Measurements from ENCODE around the gene CPT1B. TPM values are rescaled to one million over a fixed set of nuclear protein-coding genes. Genes with fewer than 3 reads are reported as not detected.

CPT1B gene
- total RNA-seq, 2 experiments from 2014 or later, result 59.1 to 68.3 TPM

GRCh38 chr22:50612528-50613221 is 34.4 kb upstream of the CPT1B start:
- no peaks in the 10 kb centered on the region for H3K36me3 Mint-ChIP-seq (ENCODE audit: low read depth)
- Histone ChIP-seq H3K4me1 (ENCODE audit: insufficient read depth, low read length) (peaks cover 4% of the 10 kb centered on the region), H3K36me3 (ENCODE audit: insufficient read depth, low read length) (no peaks in the 10 kb centered on the region), H3K4me3 (ENCODE audit: low read length) (no peak overlapping the region), H3K27ac (ENCODE audit: low read depth in 1 of 2, low read length in 2 of 2) (no peak overlapping the region), H3K9me3 (ENCODE audit: control insufficient read depth in 1 of 2, insufficient read depth in 1 of 2, low read length in 2 of 2) (no peaks in the 10 kb centered on the region), H3K27me3 (ENCODE audit: control insufficient read depth in 1 of 2, insufficient read depth in 2 of 2, low read length in 2 of 2) (peaks cover 0 to 5% of the 10 kb centered on the region in 2 experiments)
- H3K4me3 Mint-ChIP-seq, result no peak overlapping the region
- intact Hi-C loops (cut with DNase I, micrococcal nuclease), result loop anchor here in 1 of 2 experiments (10.0 kb wide), 1 partner anchor 338 kb away; the partner anchor contains the start of gene MAPK11
- peak; percentile 32 for ATAC-seq (ENCODE audit: poor library complexity)
- TF ChIP-seq, protein P1, sequence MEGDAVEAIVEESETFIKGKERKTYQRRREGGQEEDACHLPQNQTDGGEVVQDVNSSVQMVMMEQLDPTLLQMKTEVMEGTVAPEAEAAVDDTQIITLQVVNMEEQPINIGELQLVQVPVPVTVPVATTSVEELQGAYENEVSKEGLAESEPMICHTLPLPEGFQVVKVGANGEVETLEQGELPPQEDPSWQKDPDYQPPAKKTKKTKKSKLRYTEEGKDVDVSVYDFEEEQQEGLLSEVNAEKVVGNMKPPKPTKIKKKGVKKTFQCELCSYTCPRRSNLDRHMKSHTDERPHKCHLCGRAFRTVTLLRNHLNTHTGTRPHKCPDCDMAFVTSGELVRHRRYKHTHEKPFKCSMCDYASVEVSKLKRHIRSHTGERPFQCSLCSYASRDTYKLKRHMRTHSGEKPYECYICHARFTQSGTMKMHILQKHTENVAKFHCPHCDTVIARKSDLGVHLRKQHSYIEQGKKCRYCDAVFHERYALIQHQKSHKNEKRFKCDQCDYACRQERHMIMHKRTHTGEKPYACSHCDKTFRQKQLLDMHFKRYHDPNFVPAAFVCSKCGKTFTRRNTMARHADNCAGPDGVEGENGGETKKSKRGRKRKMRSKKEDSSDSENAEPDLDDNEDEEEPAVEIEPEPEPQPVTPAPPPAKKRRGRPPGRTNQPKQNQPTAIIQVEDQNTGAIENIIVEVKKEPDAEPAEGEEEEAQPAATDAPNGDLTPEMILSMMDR (IDR thresholded peaks at IDR 0.05), result no peak
- ChIA-PET POLR2A (no interaction called here), CTCF (interaction anchor here (1.2 kb wide), 1 partner anchor 87 kb away, joined by 4 read pairs; the partner anchor contains the start of gene SCO2)
- H3K27me3 Mint-ChIP-seq, result peaks cover 26% of the 10 kb centered on the region
- DNase-seq, result peak in 2 of 14 experiments; percentile 22 to 24
- no peak overlapping the region for H3K27ac Mint-ChIP-seq
- no peaks in the 10 kb centered on the region for H3K9me3 Mint-ChIP-seq
- H3K4me1 Mint-ChIP-seq (ENCODE audit: low read depth), result no peaks in the 10 kb centered on the region

- intact Hi-C loops (cut with DNase I, micrococcal nuclease), result loop anchor here in 1 of 2 experiments (10.0 kb wide), 1 partner anchor 337 kb away; the partner anchor contains the start of gene MAPK11
- TF ChIP-seq, protein P1 (IDR thresholded peaks at IDR 0.05), result no peak
- no peak overlapping the region for H3K4me3 ChIP-seq (ENCODE audit: low read length)
- Mint-ChIP-seq H3K4me1 (ENCODE audit: low read depth) (no peaks in the 10 kb centered on the region), H3K9me3 (no peaks in the 10 kb centered on the region), H3K4me3 (no peak overlapping the region), H3K27ac (no peak overlapping the region), H3K36me3 (ENCODE audit: low read depth) (no peaks in the 10 kb centered on the region), H3K27me3 (peaks cover 31% of the 10 kb centered on the region)
- H3K4me1 ChIP-seq (ENCODE audit: insufficient read depth, low read length), result peaks cover 4% of the 10 kb centered on the region
- no peak overlapping the region for H3K27ac ChIP-seq (ENCODE audit: low read depth in 1 of 2, low read length in 2 of 2)
- POLR2A ChIA-PET, result no interaction called here
- H3K36me3 ChIP-seq (ENCODE audit: insufficient read depth, low read length), result no peaks in the 10 kb centered on the region
- DNase-seq (no peak), ATAC-seq (ENCODE audit: poor library complexity) (no peak)
- CTCF ChIA-PET, result interaction anchor here (1.2 kb wide), 1 partner anchor 87 kb away, joined by 4 read pairs; the partner anchor contains the start of gene SCO2
- no peaks in the 10 kb centered on the region for H3K9me3 ChIP-seq (ENCODE audit: control insufficient read depth in 1 of 2, insufficient read depth in 1 of 2, low read length in 2 of 2)
- peaks cover under 1 to 8% of the 10 kb centered on the region in 2 experiments for H3K27me3 ChIP-seq (ENCODE audit: control insufficient read depth in 1 of 2, insufficient read depth in 2 of 2, low read length in 2 of 2)
Observed at GRCh38 chr22:50612168-50612527, 33.9 kb upstream of the CPT1B start.

DNA sequence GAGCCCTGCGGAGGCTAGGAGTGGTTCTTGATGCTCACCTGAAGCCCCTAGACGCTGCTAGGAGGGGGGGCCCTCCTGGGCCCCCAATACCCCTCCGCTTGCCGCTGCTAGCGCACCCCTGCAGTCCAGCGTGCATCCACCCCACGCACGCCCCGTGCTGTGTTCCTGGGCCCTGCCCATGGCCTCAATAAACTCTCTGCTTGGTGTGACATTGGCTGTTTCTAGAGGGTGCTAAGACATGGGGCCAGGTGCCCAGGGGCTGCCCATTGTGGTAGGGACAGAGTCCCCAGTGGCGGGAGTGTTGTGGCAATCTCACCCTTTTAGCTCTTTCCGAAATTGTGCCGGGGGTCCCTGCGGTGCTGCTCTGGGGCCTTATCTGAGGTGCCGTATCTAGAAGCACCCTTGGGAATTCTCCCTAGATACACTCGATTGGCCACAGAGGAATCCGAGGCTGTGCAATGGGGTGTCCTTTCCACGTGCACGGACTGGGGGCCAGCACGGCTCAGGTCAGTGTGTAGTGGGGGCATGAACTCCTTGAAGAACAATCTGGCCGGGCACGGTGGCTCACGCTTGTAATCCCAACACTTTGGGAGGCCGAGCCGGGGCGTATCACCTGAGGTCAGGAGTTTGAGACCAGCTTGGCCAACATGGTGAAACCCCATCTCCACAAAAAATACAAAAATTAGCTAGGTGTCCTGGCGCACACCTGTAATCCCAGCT is 33.3 kb upstream of the CPT1B start:
- no peaks in the 10 kb centered on the region for H3K36me3 ChIP-seq (ENCODE audit: insufficient read depth, low read length)
- DNase-seq, result no peak
- no peak overlapping the region for H3K4me3 ChIP-seq (ENCODE audit: low read length)
- POLR2A ChIA-PET, result no interaction called here
- intact Hi-C loops (cut with DNase I, micrococcal nuclease), result loop anchor here in 1 of 2 experiments (10.0 kb wide), 1 partner anchor 337 kb away; the partner anchor contains the start of gene MAPK11
- ATAC-seq (ENCODE audit: poor library complexity), result no peak
- no peaks in the 10 kb centered on the region for H3K4me1 Mint-ChIP-seq (ENCODE audit: low read depth)
- no peaks in the 10 kb centered on the region for H3K9me3 Mint-ChIP-seq
- CTCF ChIA-PET, result no interaction called here
- H3K27me3 Mint-ChIP-seq, result peaks cover 33% of the 10 kb centered on the region
- H3K36me3 Mint-ChIP-seq (ENCODE audit: low read depth), result no peaks in the 10 kb centered on the region
- H3K27me3 ChIP-seq (ENCODE audit: control insufficient read depth in 1 of 2, insufficient read depth in 2 of 2, low read length in 2 of 2), result peaks cover 7 to 13% of the 10 kb centered on the region in 2 experiments
- no peaks in the 10 kb centered on the region for H3K9me3 ChIP-seq (ENCODE audit: control insufficient read depth in 1 of 2, insufficient read depth in 1 of 2, low read length in 2 of 2)
- TF ChIP-seq, protein P1 (IDR thresholded peaks at IDR 0.05), result no peak
- no peak overlapping the region for H3K27ac ChIP-seq (ENCODE audit: low read depth in 1 of 2, low read length in 2 of 2)
- H3K4me1 ChIP-seq (ENCODE audit: insufficient read depth, low read length), result peaks cover 4% of the 10 kb centered on the region
- H3K27ac Mint-ChIP-seq, result no peak overlapping the region
- H3K4me3 Mint-ChIP-seq, result no peak overlapping the region

Measured in CD4-positive, alpha-beta T cell (primary cell).